ENCODE data around the gene CNPY1.

Gene CNPY1

GRCh38 chr7:155467846-155468784 is 78.2 kb downstream of the CNPY1 start:
- DNase-seq (ENCODE audit: low read depth, low spot score), result no peak

GRCh38 chr7:155466814-155467733 is 79.3 kb downstream of the CNPY1 start:
- DNase-seq (ENCODE audit: low read depth, low spot score), result no peak

DNA sequence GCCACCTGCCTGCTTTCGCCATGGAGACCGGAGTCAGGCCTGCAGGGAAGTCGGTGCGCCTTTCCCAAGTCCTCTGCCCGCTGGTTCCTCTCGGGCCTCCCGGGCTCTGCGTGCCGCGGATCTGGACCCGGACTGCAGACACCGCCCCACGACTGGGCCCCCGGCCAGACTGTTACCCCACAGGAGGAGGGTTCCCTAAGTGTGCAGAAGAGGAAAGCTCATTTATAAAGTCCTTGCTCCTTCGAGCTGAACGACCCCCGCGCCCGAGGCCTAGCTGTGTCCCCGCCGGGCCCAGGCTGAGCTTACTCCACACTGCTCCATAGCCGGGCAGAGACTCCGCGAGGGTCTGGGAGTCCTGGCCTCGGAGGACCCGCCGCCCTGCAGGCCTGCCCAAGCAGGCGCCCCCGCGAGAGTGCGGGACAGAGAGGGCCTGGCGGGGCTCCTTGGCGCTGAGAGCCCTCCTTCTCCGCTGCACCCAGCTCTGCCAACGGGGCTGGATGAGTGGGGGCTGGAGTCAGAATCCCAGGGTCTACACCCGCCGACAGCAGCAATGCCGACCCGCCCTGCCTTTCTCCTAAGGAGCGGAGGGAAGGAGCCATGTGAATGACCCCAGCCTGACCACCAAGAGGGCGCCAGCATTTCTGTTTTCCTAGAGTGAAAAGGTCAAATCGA is 80.1 kb downstream of the CNPY1 start:
- DNase-seq (ENCODE audit: low read depth, low spot score), result no peak

DNA sequence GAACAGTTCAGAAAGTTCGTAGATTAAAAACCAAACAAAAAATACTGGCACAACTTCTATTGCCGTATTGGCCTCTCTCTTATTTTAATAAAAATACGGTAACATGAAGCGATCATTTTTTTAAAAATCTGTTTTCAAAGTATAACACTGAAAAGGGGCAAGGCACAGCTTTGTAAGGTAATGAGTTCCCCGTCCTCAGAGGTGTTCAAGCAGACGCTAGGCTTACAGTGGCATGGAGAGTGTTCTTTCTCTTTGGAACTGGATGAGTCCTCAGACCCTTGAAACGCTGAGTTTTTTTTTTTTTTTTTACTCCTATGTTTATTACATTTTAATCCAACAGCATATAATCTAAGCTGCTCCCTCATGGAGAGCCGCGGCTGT is 80.6 kb downstream of the CNPY1 start:
- no peak for DNase-seq (ENCODE audit: low read depth, low spot score)

- DNase-seq (ENCODE audit: low read depth, low spot score), result no peak
Observed at GRCh38 chr7:155464948-155465739, 81.2 kb downstream of the CNPY1 start.

- DNase-seq (ENCODE audit: low read depth, low spot score), result no peak
Observed at GRCh38 chr7:155464183-155464582, 82.2 kb downstream of the CNPY1 start.

DNA sequence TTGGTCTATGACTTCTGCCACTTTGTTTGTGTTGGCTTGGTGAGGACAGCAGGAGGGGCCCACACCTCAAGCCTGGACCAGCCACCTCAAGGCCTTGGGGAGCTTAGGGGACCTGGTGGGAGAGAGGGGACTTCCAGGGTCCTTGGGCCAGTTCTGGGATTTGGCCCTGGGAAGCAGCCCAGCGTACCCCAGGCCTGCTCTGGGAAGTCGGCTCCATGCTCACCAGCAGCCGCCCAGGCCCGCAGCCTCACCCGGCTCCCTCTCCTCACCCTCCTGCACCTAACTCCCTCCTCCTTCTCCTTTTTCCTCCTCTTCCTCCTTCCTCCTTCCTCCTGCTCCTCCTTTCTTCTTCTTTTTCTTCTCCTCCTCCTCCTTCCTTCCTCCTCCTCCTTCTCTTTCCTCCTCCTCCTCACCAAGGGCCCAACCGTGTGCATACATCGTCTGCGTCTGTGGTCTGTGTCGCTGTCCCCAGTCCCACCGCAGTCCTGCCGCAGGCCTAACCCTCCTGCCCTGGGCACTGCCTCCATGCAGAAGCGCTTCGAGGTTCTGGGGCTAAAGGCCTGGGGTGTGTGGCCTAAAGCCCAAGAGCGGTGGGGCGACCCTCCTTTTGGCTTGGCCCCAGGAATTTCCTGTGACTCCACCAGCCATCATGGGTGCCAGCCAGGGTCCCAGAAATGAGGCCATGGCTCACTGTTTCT is 83.1 kb downstream of the CNPY1 start:
- DNase-seq (ENCODE audit: low read depth, low spot score), result no peak

DNA sequence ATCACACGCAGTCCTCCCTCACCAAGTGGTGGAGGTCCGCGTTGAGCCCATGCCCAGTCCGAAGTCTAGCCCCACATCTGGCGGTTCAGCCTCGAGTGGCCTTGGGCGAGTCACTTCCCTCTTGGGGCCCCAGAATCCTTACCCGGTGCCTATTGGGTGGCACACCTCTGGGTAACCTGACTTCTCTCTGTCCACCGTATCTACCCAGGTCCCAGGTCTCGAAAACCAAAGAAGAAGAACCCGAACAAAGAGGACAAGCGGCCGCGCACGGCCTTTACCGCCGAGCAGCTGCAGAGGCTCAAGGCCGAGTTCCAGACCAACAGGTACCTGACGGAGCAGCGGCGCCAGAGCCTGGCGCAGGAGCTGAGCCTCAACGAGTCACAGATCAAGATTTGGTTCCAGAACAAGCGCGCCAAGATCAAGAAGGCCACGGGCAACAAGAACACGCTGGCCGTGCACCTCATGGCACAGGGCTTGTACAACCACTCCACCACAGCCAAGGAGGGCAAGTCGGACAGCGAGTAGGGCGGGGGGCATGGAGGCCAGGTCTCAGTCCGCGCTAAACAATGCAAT is 84.1 kb downstream of the CNPY1 start:
- no peak for DNase-seq (ENCODE audit: low read depth, low spot score)

GRCh38 chr7:155461631-155462030 is 84.7 kb downstream of the CNPY1 start:
- no peak for DNase-seq (ENCODE audit: low read depth, low spot score)

- DNase-seq (ENCODE audit: low read depth, low spot score), result no peak
Observed at GRCh38 chr7:155460926-155461613, 85.3 kb downstream of the CNPY1 start.

DNA sequence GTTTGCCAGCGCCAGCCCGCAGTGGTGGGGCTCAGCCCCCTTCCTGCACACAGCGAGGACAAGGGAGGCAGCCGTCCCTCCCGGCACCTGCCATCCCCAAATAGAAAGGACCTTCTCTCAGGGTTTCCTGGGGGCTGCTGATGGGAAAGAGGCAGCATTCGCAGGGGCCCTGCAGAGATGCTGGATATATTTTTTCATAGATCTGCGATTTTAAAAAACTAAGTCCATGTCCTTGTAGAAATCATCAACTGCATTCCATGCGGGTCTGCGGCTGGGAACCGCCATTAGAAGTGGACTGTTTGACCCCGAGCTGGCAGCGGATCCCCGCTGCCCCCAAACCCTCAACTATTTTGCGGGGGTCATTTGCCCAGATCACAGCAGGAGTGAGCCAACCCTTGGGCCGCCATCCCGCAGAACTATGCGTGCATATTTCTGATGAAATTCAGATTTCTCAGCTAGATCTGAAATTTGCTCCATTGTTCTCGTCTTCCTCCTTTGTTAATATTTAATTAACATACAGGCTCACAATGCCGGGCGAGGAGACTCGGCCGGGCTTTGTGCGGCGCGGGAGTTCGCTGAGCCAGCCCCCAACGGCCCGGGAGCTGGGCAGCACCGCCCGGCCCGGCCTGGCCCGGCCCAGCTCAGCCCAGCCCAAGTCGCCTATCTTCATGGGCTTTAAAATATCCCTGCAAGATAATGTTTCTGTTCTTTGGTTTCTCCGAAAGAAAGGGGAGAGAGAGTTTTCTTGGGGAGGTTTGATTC is 86.5 kb downstream of the CNPY1 start:
- DNase-seq (ENCODE audit: low read depth, low spot score), result no peak

DNA sequence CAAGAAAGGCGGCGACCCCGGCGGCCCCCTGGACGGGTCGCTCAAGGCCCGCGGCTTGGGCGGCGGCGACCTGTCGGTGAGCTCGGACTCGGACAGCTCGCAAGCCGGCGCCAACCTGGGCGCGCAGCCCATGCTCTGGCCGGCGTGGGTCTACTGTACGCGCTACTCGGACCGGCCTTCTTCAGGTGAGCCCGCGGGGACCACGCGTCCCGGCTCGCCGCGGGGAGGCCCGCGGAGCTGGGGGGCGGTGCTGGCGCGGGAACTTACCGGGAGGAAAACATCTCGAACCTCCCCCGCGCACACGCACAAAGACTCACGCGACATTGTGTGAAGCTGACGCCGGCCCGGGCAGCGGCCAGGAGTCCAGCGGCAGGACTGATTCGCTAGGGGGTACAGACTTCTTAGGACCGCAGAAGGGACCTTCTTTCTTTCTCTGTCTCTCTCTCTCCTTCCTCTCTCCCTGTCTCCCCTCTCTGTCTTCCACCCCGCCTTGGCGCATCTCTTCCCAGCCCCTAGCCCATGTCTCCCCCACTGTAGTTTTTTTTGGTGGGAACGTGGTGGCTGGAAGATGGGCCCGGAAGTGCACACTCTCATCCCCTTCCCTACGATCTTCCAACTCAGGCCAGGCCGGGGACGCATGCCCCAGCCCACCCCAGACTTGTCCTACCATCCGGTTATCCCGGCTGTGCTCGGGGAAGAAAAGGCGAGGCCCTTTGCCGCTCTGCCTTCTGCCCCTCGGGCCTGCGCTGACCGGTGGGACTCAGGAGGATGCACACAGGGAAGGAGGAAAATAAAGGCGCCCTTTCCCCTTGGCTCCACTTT is 87.3 kb downstream of the CNPY1 start:
- DNase-seq (ENCODE audit: low read depth, low spot score), result no peak

DNA sequence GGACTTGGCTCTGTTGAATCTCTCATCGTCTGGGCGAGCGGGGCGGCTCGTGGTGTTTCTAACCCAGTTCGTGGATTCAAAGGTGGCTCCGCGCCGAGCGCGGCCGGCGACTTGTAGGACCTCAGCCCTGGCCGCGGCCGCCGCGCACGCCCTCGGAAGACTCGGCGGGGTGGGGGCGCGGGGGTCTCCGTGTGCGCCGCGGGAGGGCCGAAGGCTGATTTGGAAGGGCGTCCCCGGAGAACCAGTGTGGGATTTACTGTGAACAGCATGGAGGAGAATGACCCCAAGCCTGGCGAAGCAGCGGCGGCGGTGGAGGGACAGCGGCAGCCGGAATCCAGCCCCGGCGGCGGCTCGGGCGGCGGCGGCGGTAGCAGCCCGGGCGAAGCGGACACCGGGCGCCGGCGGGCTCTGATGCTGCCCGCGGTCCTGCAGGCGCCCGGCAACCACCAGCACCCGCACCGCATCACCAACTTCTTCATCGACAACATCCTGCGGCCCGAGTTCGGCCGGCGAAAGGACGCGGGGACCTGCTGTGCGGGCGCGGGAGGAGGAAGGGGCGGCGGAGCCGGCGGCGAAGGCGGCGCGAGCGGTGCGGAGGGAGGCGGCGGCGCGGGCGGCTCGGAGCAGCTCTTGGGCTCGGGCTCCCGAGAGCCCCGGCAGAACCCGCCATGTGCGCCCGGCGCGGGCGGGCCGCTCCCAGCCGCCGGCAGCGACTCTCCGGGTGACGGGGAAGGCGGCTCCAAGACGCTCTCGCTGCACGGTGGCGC is 88.1 kb downstream of the CNPY1 start, which contains the start of gene EN2:
Gene EN2, plus strand, starts transcription at position 19 of the 767 bp plus-strand sequence. Its CDS starts 249 bp downstream, at position 268.
- DNase-seq (ENCODE audit: low read depth, low spot score), result no peak

- no peak for DNase-seq (ENCODE audit: low read depth, low spot score)
Observed at GRCh38 chr7:155457544-155458110, 88.7 kb downstream of the CNPY1 start.

DNA sequence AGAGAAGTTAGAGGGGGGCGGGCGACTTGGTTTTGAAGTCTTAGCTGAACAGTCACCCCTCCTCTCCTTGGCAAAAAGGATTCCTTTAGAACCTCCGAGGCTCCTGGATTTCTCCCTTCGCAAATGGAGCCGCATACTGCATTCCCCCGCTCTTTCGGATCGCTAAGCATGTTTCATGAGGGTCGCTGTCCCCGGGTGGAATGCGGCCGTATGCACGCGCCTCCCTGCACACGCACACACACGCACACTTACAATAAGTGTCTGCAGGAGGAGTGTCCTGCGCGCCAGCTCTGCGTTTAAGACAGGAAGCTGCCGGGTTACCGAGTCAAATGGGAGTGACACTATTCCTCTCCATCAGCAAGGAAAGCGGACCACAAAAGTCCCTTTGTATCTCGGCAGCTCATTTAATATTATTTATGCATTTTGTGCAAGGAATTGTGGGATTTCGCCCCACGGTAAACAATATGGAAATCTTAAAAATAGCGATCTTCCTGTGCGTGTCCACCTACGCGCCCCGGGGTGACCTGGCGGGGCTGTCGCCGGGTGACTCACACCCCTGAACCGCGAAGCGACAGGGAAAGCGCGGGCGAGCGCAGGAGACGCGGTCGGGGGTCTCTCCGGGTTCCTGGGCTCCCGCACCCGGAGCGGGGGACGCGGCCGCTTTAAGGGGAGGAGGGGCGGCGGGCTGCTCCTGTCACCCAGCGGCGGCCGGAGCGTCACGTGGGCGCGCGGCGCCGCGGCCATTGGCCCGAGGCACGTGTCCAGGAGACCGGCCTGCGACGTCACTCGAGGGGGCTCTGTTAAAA is 89.4 kb downstream of the CNPY1 start:
- no peak for DNase-seq (ENCODE audit: low read depth, low spot score)

Data from smooth muscle cell of the brain vasculature (primary cell).